GM19372 (cell line): ENCODE data around the gene TNPO3.
"Not testable (repeated sequence)": the region's sequence is repeated elsewhere in the genome, so short reads cannot be mapped to it uniquely, and the experiment has no call there.

ENCODE experiments used
- ATAC-seq: cut with Tn5 transposase; IDR thresholded peaks from one replicate; pipeline ENCODE4 v1.9.1; 2021; ENCODE audit warnings: mild to moderate bottlenecking, low read depth, moderate library complexity; ENCODE audit not compliant: unreplicated experiment

TNPO3 gene

GRCh38 chr7:129072479-129073011, 17.6 kb upstream of the TNPO3 start:
- ATAC-seq = no peak

- ATAC-seq = no peak
Measured at GRCh38 chr7:129069021-129069420, 14.1 kb upstream of the TNPO3 start.

GRCh38 chr7:129067943-129068548, 13.1 kb upstream of the TNPO3 start:
- ATAC-seq = no peak

GRCh38 chr7:129067132-129067561, 12.2 kb upstream of the TNPO3 start:
- ATAC-seq = not testable (repeated sequence)

- ATAC-seq = no peak
Measured at GRCh38 chr7:129066290-129067131, 11.6 kb upstream of the TNPO3 start.

GRCh38 chr7:129055861-129056464, 1.1 kb upstream of the TNPO3 start:
- ATAC-seq = no peak

- ATAC-seq = peak; percentile 18
Measured at GRCh38 chr7:129055294-129055816, 444 bp upstream of the TNPO3 start.

GRCh38 chr7:129053938-129054437, 923 bp downstream of the TNPO3 start:
- no peak for ATAC-seq

- ATAC-seq = no peak
Measured at GRCh38 chr7:129052441-129052840, 2.5 kb downstream of the TNPO3 start.

- ATAC-seq = not testable (repeated sequence)
Measured at GRCh38 chr7:129051459-129051858, 3.5 kb downstream of the TNPO3 start.

GRCh38 chr7:129047761-129048160, 7.2 kb downstream of the TNPO3 start:
- no peak for ATAC-seq

- no peak for ATAC-seq
Measured at GRCh38 chr7:129045682-129046081, 9.2 kb downstream of the TNPO3 start.

GRCh38 chr7:129043012-129043411, 11.9 kb downstream of the TNPO3 start:
- ATAC-seq = no peak

- ATAC-seq = no peak
Measured at GRCh38 chr7:129041142-129042085, 13.5 kb downstream of the TNPO3 start.

GRCh38 chr7:129038468-129038867, 16.4 kb downstream of the TNPO3 start:
- not testable (repeated sequence) for ATAC-seq

- no peak for ATAC-seq
Measured at GRCh38 chr7:129037585-129037984, 17.3 kb downstream of the TNPO3 start.

GRCh38 chr7:129032017-129032416, 22.9 kb downstream of the TNPO3 start:
- no peak for ATAC-seq

- ATAC-seq = no peak
Measured at GRCh38 chr7:129030440-129030839, 24.5 kb downstream of the TNPO3 start.

- no peak for ATAC-seq
Measured at GRCh38 chr7:129024125-129024524, 30.8 kb downstream of the TNPO3 start.

- no peak for ATAC-seq
Measured at GRCh38 chr7:129021656-129022055, 33.3 kb downstream of the TNPO3 start.
